IMR-90 (cell line): ENCODE data around the gene TCEA2. TPM values are rescaled to one million over a fixed set of nuclear protein-coding genes. Genes with fewer than 3 reads are reported as not detected.

Experiments
- ATAC-seq: fragments of 200-7000 bp; cut with Tn5 transposase; 2 replicates; pipeline ENCODE4 v1.9.1; 2020; ENCODE audit warnings: low read depth, mild to moderate bottlenecking, moderate library complexity
- BruUV-seq: library from RNA; stranded (reverse); fragments of 400-500 nt; replicated peaks from 2 replicates; lab custom pipeline; 2021; lab: Mats Ljungman, UMichigan
- CTCF ChIA-PET: fragments of 300-600 bp; formaldehyde crosslinking; extraction: SDS; loops from one replicate; lab custom pipeline; 2021; ENCODE audit warnings: antibody characterized with exemption; lab: Yijun Ruan, JAX
- POLR2A ChIA-PET: fragments of 300-600 bp; sonication (Branson Sonifier 250); formaldehyde crosslinking; loops from one replicate; lab custom pipeline; 2022; ENCODE audit warnings: antibody characterized with exemption; ENCODE audit not compliant: unreplicated experiment; lab: Charles Lee
- DNase-seq: peaks from one replicate; pipeline ENCODE4 v3.0.0; 2013
- H2AFZ ChIP-seq: replicated peaks from 2 replicates; pipeline ENCODE3; 2013; ENCODE audit warnings: low read length, mild to moderate bottlenecking; ENCODE audit not compliant: poor library complexity
- H2AK5ac ChIP-seq: 2 replicates; pipeline ENCODE4 v1.6.1; 2013; ENCODE audit warnings: low read depth, low read length, inconsistent platforms
- H2AK9ac ChIP-seq: replicated peaks from 2 replicates; pipeline ENCODE3; 2013; ENCODE audit warnings: mild to moderate bottlenecking, low read depth, low read length, moderate library complexity; ENCODE audit not compliant: poor library complexity
- H2BK120ac ChIP-seq: 2 replicates; pipeline ENCODE4 v1.6.1; 2013; ENCODE audit warnings: low read depth, low read length, inconsistent platforms
- H2BK15ac ChIP-seq: 3 replicates; pipeline ENCODE4 v1.6.1; 2013; ENCODE audit warnings: low read depth, low read length, inconsistent platforms
- H2BK20ac ChIP-seq: 2 replicates; pipeline ENCODE4 v1.6.1; 2013; ENCODE audit warnings: low read depth, mild to moderate bottlenecking, inconsistent platforms, low read length, moderate library complexity
- H2BK5ac ChIP-seq: 2 replicates; pipeline ENCODE4 v1.6.1; 2013; ENCODE audit warnings: mild to moderate bottlenecking, low read depth, low read length, inconsistent platforms; ENCODE audit not compliant: poor library complexity, severe bottlenecking
- H3K14ac ChIP-seq: replicated peaks from 2 replicates; pipeline ENCODE4 v1.6.1; 2013; ENCODE audit warnings: low read depth, low read length, inconsistent platforms
- H3K18ac ChIP-seq: 2 replicates; pipeline ENCODE4 v1.6.1; 2013; ENCODE audit warnings: low read depth, low read length, control low read depth
- H3K23ac ChIP-seq: 2 replicates; pipeline ENCODE4 v1.6.1; 2013; ENCODE audit warnings: low read depth, low read length, inconsistent platforms
- H3K27ac ChIP-seq: 2 replicates; pipeline ENCODE4 v1.5.1; 2013; ENCODE audit warnings: mild to moderate bottlenecking, control low read depth, low read length; ENCODE audit not compliant: insufficient read depth
- H3K27me3 ChIP-seq: 2 replicates; pipeline ENCODE4 v1.6.1; 2013; ENCODE audit warnings: low read length; ENCODE audit not compliant: control insufficient read depth, insufficient read depth
- H3K36me3 ChIP-seq: 2 replicates; pipeline ENCODE4 v1.6.1; 2013; ENCODE audit warnings: low read length, mixed read lengths; ENCODE audit not compliant: control insufficient read depth, insufficient read depth
- H3K4ac ChIP-seq: 2 replicates; pipeline ENCODE4 v1.6.1; 2013; ENCODE audit warnings: low read depth, low read length, inconsistent platforms
- H3K4me1 ChIP-seq: 2 replicates; pipeline ENCODE4 v1.6.1; 2013; ENCODE audit warnings: low read length, mixed read lengths; ENCODE audit not compliant: control insufficient read depth, insufficient read depth
- H3K4me2 ChIP-seq: 2 replicates; pipeline ENCODE4 v1.6.1; 2013; ENCODE audit warnings: low read depth, mild to moderate bottlenecking, control low read depth, low read length, moderate library complexity
- H3K4me3 ChIP-seq: 2 replicates; pipeline ENCODE4 v1.5.1; 2013; ENCODE audit warnings: low read depth, mild to moderate bottlenecking, control low read depth, low read length, moderate library complexity; ENCODE audit not compliant: insufficient read depth
- H3K56ac ChIP-seq: 2 replicates; pipeline ENCODE4 v1.6.1; 2013; ENCODE audit warnings: low read length, inconsistent platforms; ENCODE audit not compliant: insufficient read depth; ENCODE audit errors: extremely low read depth
- H3K79me1 ChIP-seq, 2 experiments: 2 replicates each; pipeline ENCODE4 v1.6.1; 2013; ENCODE audit warnings: low read length in 2 of 2, inconsistent platforms in 1 of 2, low read depth in 1 of 2
- H3K9ac ChIP-seq: 2 replicates; pipeline ENCODE4 v1.6.1; 2013; ENCODE audit warnings: low read depth, low read length, control low read depth
- H3K9me1 ChIP-seq: 2 replicates; pipeline ENCODE4 v1.6.1; 2013; ENCODE audit warnings: low read length, inconsistent platforms; ENCODE audit not compliant: insufficient read depth
- H3K9me3 ChIP-seq: 2 replicates; pipeline ENCODE4 v1.6.1; 2013; ENCODE audit warnings: low read length; ENCODE audit not compliant: control insufficient read depth, insufficient read depth
- H4K20me1 ChIP-seq: 2 replicates; pipeline ENCODE4 v1.6.1; 2013; ENCODE audit warnings: low read length, inconsistent platforms; ENCODE audit not compliant: insufficient read depth
- H4K5ac ChIP-seq: 2 replicates; pipeline ENCODE4 v1.6.1; 2013; ENCODE audit warnings: mild to moderate bottlenecking, low read depth, low read length, control low read depth
- H4K8ac ChIP-seq, 2 experiments: 2 replicates each; pipeline ENCODE4 v1.6.1; 2013; ENCODE audit warnings: low read depth in 2 of 2, low read length in 2 of 2, control low read depth in 1 of 2, inconsistent platforms in 1 of 2
- H4K91ac ChIP-seq: 2 replicates; pipeline ENCODE4 v1.6.1; 2013; ENCODE audit warnings: low read depth, low read length, inconsistent platforms; ENCODE audit not compliant: insufficient read depth
- BHLHE40 ChIP-seq: fragments of 150-350 bp; IDR thresholded peaks from 2 replicates; pipeline ENCODE4 v1.6.1; 2016; ENCODE audit warnings: mild to moderate bottlenecking, low read depth, low read length
- CEBPB ChIP-seq: IDR thresholded peaks from 2 replicates; pipeline ENCODE4 v1.6.1; 2012; ENCODE audit warnings: low read depth, low read length, improper control_type of control experiment
- MAFK ChIP-seq: IDR thresholded peaks from 2 replicates; pipeline ENCODE4 v1.6.1; 2012; ENCODE audit warnings: low read depth, low read length, improper control_type of control experiment
- NFE2L2 ChIP-seq: fragments of 150-350 bp; IDR thresholded peaks from 2 replicates; pipeline ENCODE4 v1.6.1; 2016; ENCODE audit warnings: low read depth, mild to moderate bottlenecking, low read length
- POLR2A ChIP-seq: IDR thresholded peaks from 2 replicates; pipeline ENCODE4 v1.6.1; 2012; ENCODE audit warnings: mild to moderate bottlenecking, low read depth, low read length
- RFX5 ChIP-seq: IDR thresholded peaks from 2 replicates; pipeline ENCODE4 v1.8.0; 2012; ENCODE audit warnings: low read depth, mild to moderate bottlenecking, low read length, moderate library complexity
- SMC3 ChIP-seq: fragments of 150-350 bp; IDR thresholded peaks from 2 replicates; pipeline ENCODE4 v1.6.1; 2016; ENCODE audit warnings: low read depth, mild to moderate bottlenecking, antibody characterized with exemption, low read length, moderate library complexity
- WGBS, 2 experiments: methylation state at CpG; one replicate each; pipeline versions ENCODE4 v1.1.5 to v1.1.7; 2013; ENCODE audit warnings: missing lambda C conversion rate in 2 of 2; ENCODE audit not compliant: insufficient read length in 1 of 2; ENCODE audit errors: extremely low coverage in 2 of 2; 5-methylcytosine and 5-hydroxymethylcytosine counted together
- dilution Hi-C: fragments of 300-500 bp; cut with HindIII; formaldehyde crosslinking; loops from one replicate; pipeline ENCODE4 v1.14.3; 2018; ENCODE audit warnings: low sequenced_read_pairs; ENCODE audit not compliant: unreplicated experiment
- in situ Hi-C: fragments of 300-500 bp; cut with MboI; formaldehyde crosslinking; loops from 3 replicates; pipeline ENCODE4 v1.14.3; 2019; ENCODE audit warnings: low sequenced_read_pairs, inconsistent platforms, mixed read lengths
- intact Hi-C: fragments of 100-400 bp; cut with micrococcal nuclease; formaldehyde crosslinking; loops from 2 replicates; pipeline ENCODE4 v1.10.0; 2022
- polyA plus RNA-seq, 3 experiments: library from polyadenylated mRNA; depleted of rRNA; stranded (reverse); fragments of >200 nt; gene quantifications; 2 replicates each; pipeline ENCODE4 v1.2.3, GENCODE V29; 2012; ENCODE audit warnings: low replicate concordance in 1 of 3
- total RNA-seq: library from RNA; depleted of rRNA; stranded (reverse); fragments of >200 nt; gene quantifications from 2 replicates; pipeline ENCODE4 v1.2.3, GENCODE V29; 2012
- TF ChIP-seq, protein P1 (sequence below): fragments of 150-350 bp; IDR thresholded peaks from 2 replicates; pipeline ENCODE4 v1.6.1; 2016; ENCODE audit warnings: low read depth, mild to moderate bottlenecking, low read length, moderate library complexity, borderline replicate concordance

TCEA2 gene
- total and polyA plus RNA-seq, 2 of the 4 experiments (the other 2 are of a cell fraction), result 9.3 to 30.0 TPM

DNA sequence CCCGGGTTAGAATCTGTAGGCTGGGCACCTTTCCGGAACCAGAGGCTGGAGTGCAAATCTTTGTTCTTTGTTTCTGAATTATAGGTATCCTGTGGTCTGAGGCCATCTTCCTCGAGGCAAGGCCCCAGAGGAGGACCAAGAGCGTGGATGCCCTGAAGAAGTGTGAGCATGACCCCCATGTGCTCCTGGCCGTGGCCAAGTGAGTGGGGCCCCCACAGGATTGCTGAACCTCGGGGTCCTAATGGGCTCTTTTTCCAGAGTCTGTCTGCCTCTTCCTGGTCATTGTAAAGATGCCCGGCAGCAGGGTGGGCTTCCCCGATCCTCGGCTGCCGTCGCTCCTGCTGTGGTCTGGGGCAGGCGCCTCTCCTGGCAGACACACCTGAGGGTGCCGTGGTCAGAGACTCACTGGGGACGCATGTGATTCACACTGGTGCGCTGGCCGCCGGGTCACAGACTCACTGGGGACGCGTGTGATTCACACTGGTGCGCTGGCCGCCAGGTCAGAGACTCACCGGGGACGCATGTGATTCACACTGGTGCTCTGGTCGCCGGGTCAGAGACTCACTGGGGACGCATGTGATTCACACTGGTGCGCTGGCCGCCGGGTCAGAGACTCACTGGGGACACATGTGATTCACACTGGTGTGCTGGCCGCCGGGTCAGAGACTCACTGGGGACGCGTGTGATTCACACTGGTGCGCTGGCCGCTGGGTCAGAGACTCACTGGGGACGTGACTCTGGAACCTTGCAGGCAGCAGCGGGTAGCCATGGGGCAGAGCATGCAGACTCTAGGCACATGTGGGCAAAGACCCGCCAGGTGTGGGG lies 33.5 kb upstream of the TCEA2 start:
- no peak overlapping the region for H2BK120ac ChIP-seq
- DNase-seq, result no peak
- dilution Hi-C loops (no loop called here), in situ Hi-C loops (no loop called here), intact Hi-C loops (no loop called here)
- no peaks in the 10 kb centered on the region for H3K9me1 ChIP-seq
- WGBS, 2 experiments, result 95% methylated on average over 33 of the region's 38 CpGs; no CpG with 5 or more reads in 1 of the 2 experiments
- H3K4me2 ChIP-seq, result no peak overlapping the region
- H2BK20ac ChIP-seq, result no peak overlapping the region
- no peak overlapping the region for H4K91ac ChIP-seq
- no peaks in the 10 kb centered on the region for H3K9me3 ChIP-seq
- H3K18ac ChIP-seq, result no peak overlapping the region
- no peak overlapping the region for H4K5ac ChIP-seq
- TF ChIP-seq BHLHE40, result no peak
- TF ChIP-seq RFX5, result no peak
- no peak for TF ChIP-seq SMC3
- TF ChIP-seq NFE2L2, result no peak
- TF ChIP-seq, protein P1, sequence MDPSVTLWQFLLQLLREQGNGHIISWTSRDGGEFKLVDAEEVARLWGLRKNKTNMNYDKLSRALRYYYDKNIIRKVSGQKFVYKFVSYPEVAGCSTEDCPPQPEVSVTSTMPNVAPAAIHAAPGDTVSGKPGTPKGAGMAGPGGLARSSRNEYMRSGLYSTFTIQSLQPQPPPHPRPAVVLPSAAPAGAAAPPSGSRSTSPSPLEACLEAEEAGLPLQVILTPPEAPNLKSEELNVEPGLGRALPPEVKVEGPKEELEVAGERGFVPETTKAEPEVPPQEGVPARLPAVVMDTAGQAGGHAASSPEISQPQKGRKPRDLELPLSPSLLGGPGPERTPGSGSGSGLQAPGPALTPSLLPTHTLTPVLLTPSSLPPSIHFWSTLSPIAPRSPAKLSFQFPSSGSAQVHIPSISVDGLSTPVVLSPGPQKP, result no peak
- no peak for TF ChIP-seq CEBPB
- TF ChIP-seq MAFK, result no peak
- TF ChIP-seq POLR2A, result no peak
- no peak overlapping the region for H3K4ac ChIP-seq
- H3K36me3 ChIP-seq, result peaks cover 71% of the 10 kb centered on the region
- ChIA-PET POLR2A (no interaction called here), CTCF (no interaction called here)
- H4K8ac ChIP-seq, result no peak overlapping the region
- no peak overlapping the region for H2BK15ac ChIP-seq
- no peak overlapping the region for H2AK5ac ChIP-seq
- no peak overlapping the region for H3K27ac ChIP-seq
- no peaks in the 10 kb centered on the region; a peak in 1 of 4 replicates for H3K79me1 ChIP-seq
- H3K4me1 ChIP-seq, result no peaks in the 10 kb centered on the region
- H3K14ac ChIP-seq, result no peak overlapping the region
- no peak for ATAC-seq
- H2BK5ac ChIP-seq, result no peak overlapping the region
- no peak overlapping the region for H2AK9ac ChIP-seq
- H3K27me3 ChIP-seq, result no peaks in the 10 kb centered on the region
- no peak overlapping the region for H3K9ac ChIP-seq
- H3K56ac ChIP-seq, result no peak overlapping the region
- no peak overlapping the region for H3K4me3 ChIP-seq
- H2AFZ ChIP-seq, result no peak overlapping the region
- no peak overlapping the region for H3K23ac ChIP-seq
- peaks cover under 1% of the 10 kb centered on the region; the same call in 1 of the 2 replicates for H4K20me1 ChIP-seq
- BruUV-seq, result no TSS peak
